ENCODE data around the gene KEAP1.

DNA sequence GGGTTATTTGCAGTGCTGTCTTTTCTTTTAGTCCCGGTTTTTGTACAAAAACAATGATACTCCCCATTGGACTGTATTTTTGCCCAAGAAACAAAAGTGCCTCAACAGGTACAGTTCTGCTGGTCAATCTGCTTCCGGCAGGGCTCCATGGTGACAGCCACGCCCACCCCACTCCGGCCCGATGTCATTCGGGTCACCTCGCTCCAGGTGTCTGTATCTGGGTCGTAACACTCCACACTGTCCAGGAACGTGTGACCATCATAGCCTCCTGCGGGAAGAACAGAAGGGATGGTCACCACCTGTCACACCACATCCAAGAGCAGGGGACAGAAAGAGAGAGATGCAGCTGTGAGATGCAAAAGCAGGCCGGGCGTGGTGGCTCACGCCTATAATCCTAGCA is 16.6 kb downstream of the KEAP1 start:
- TF ChIP-seq, protein P1, sequence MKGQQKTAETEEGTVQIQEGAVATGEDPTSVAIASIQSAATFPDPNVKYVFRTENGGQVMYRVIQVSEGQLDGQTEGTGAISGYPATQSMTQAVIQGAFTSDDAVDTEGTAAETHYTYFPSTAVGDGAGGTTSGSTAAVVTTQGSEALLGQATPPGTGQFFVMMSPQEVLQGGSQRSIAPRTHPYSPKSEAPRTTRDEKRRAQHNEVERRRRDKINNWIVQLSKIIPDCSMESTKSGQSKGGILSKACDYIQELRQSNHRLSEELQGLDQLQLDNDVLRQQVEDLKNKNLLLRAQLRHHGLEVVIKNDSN (CRISPR knock-in tag; IDR thresholded peaks at IDR 0.05) = no peak
- no peak for TF ChIP-seq TSC22D4 (tag; IDR thresholded peaks at IDR 0.05)
- TF ChIP-seq ZNF239 (CRISPR knock-in tag; IDR thresholded peaks at IDR 0.05) = no peak

All from K562 (cell line).